K562 (cell line): ENCODE data around the gene TIMM22. TPM values are rescaled to one million over a fixed set of nuclear protein-coding genes. Genes with fewer than 3 reads are reported as not detected.

ENCODE experiments used
- ATAC-seq: fragments of 200-7000 bp; cut with Tn5 transposase; 3 replicates; pipeline ENCODE4 v1.9.1; 2020; ENCODE audit warnings: moderate library complexity
- BruUV-seq: library from RNA; stranded (reverse); fragments of 400-500 nt; replicated peaks from 2 replicates; lab custom pipeline; 2021; lab: Mats Ljungman, UMichigan
- CTCF ChIA-PET: fragments of 300-600 bp; formaldehyde crosslinking; extraction: SDS; loops from one replicate; lab custom pipeline; 2021; ENCODE audit warnings: low intra/inter-chr PET ratio; lab: Yijun Ruan, JAX
- POLR2A ChIA-PET: fragments of 300-600, 350-650 bp; sonication (Branson Sonifier 250); formaldehyde crosslinking; extraction: SDS; loops from one replicate; lab custom pipeline; 2021; ENCODE audit warnings: antibody characterized with exemption, inconsistent platforms; lab: Yijun Ruan, JAX
- DNase-seq, 4 experiments: peaks; one replicate each; pipeline versions ENCODE4 v3.0.0 to v3.0.0-alpha.2; 2011 to 2018; ENCODE audit warnings: low spot score in 3 of 4, mixed read lengths in 3 of 4; ENCODE audit errors: extremely low read depth in 1 of 4
- FAIRE-seq: peaks from 2 replicates; lab custom pipeline; 2011; peaks lifted over from hg19 to GRCh38; lab: Jason Lieb, UNC
- H2AFZ ChIP-seq: 2 replicates; pipeline ENCODE4 v1.6.0; 2011; ENCODE audit warnings: low read depth, low read length, control low read depth, inconsistent platforms
- H3K27ac ChIP-seq: fragments of 200-600 bp; 3 replicates; pipeline ENCODE4 v1.8.0; 2011; ENCODE audit warnings: low read depth, mild to moderate bottlenecking, control low read depth, inconsistent platforms, low read length, moderate library complexity, mixed read lengths; ENCODE audit errors: extremely low read depth
- H3K27me3 ChIP-seq, 2 experiments: fragments of 300-600 bp in 1 of 2; 2 replicates in 1 of 2; 3 replicates in 1 of 2; pipeline versions ENCODE4 v1.6.0 to v1.8.0; 2011; ENCODE audit warnings: inconsistent platforms in 2 of 2, low read length in 2 of 2, mild to moderate bottlenecking in 1 of 2, mixed read lengths in 1 of 2, moderate library complexity in 1 of 2; ENCODE audit not compliant: control insufficient read depth in 2 of 2, insufficient read depth in 2 of 2
- H3K36me3 ChIP-seq: fragments of 300-600 bp; 3 replicates; pipeline ENCODE4 v1.8.0; 2011; ENCODE audit warnings: mild to moderate bottlenecking, low read length, inconsistent platforms; ENCODE audit not compliant: control insufficient read depth, insufficient read depth
- H3K4me1 ChIP-seq, 2 experiments: fragments of 200-600 bp in 1 of 2; replicated peaks in 1 of 2; 2 replicates in 1 of 2; 3 replicates in 1 of 2; pipeline versions ENCODE4 v1.5.1 to v1.8.0; 2011; ENCODE audit warnings: inconsistent platforms in 2 of 2, low read length in 2 of 2, mild to moderate bottlenecking in 1 of 2, mixed read lengths in 1 of 2, moderate library complexity in 1 of 2; ENCODE audit not compliant: control insufficient read depth in 2 of 2, insufficient read depth in 2 of 2
- H3K4me2 ChIP-seq: 2 replicates; pipeline ENCODE4 v1.6.1; 2011; ENCODE audit warnings: low read length, control low read depth, inconsistent platforms, mixed read lengths; ENCODE audit not compliant: insufficient read depth
- H3K4me3 ChIP-seq: fragments of 200-600 bp; sonication (generic), shearing (Covaris generic); 2 replicates; pipeline ENCODE4 v1.5.1; 2016; ENCODE audit warnings: control low read depth, inconsistent platforms
- H3K79me2 ChIP-seq: fragments of 200-600 bp; 3 replicates; pipeline ENCODE4 v1.8.0; 2011; ENCODE audit warnings: low read length, inconsistent platforms; ENCODE audit not compliant: control insufficient read depth, insufficient read depth
- H3K9ac ChIP-seq, 2 experiments: 2 replicates each; pipeline versions ENCODE4 v1.6.0 to v1.6.1; 2011; ENCODE audit warnings: low read depth in 2 of 2, low read length in 2 of 2, control low read depth in 1 of 2, inconsistent platforms in 1 of 2, mild to moderate bottlenecking in 1 of 2, mixed read lengths in 1 of 2; ENCODE audit not compliant: insufficient read depth in 1 of 2
- H3K9me1 ChIP-seq: one replicate; pipeline ENCODE4 v1.6.0; 2011; ENCODE audit warnings: inconsistent platforms, mild to moderate bottlenecking, low read length, moderate library complexity; ENCODE audit not compliant: control insufficient read depth, insufficient read depth
- H3K9me3 ChIP-seq: replicated peaks from 2 replicates; pipeline ENCODE4 v1.5.1; 2011; ENCODE audit warnings: low read depth, low read length, inconsistent platforms; ENCODE audit not compliant: control insufficient read depth, insufficient read depth
- H4K20me1 ChIP-seq: replicated peaks from 2 replicates; pipeline ENCODE4 v1.6.1; 2011; ENCODE audit warnings: low read length, inconsistent platforms, mixed read lengths; ENCODE audit not compliant: control insufficient read depth, insufficient read depth
- E2F4 ChIP-seq: sonication (generic); formaldehyde crosslinking; IDR thresholded peaks from 2 replicates; pipeline ENCODE4 v1.8.0; 2022; ENCODE audit warnings: mild to moderate bottlenecking, low read depth, missing genetic modification reagents
- KLF6 ChIP-seq: fragments of 250-450 bp; sonication (Bioruptor Pico); IDR thresholded peaks from 2 replicates; pipeline ENCODE4 v1.4.0; 2020; ENCODE audit warnings: mild to moderate bottlenecking, moderate library complexity, borderline replicate concordance
- RFX5 ChIP-seq: IDR thresholded peaks from 2 replicates; pipeline ENCODE4 v1.6.1; 2011; ENCODE audit warnings: low read depth, mild to moderate bottlenecking, improper control_type of control experiment, low read length
- UBTF ChIP-seq, 2 experiments: IDR thresholded peaks; 2 replicates each; pipeline ENCODE4 v1.6.1; 2012; ENCODE audit warnings: improper control_type of control experiment in 2 of 2, low read depth in 2 of 2, low read length in 2 of 2, borderline replicate concordance in 1 of 2
- WGBS: fragments of 100-300 bp; shearing (Covaris generic); methylation state at CpG from one replicate; pipeline ENCODE4 v1.1.6; 2016; ENCODE audit warnings: low coverage, mixed read lengths; ENCODE audit not compliant: insufficient coverage; ENCODE audit errors: missing lambda C conversion rate; 5-methylcytosine and 5-hydroxymethylcytosine counted together
- in situ Hi-C: fragments of 300-500 bp; cut with MboI; formaldehyde crosslinking; loops from 4 replicates; pipeline ENCODE4 v1.15.0; 2018; ENCODE audit warnings: inconsistent platforms, mixed read lengths
- intact Hi-C: fragments of 100-400 bp; cut with micrococcal nuclease; formaldehyde crosslinking; loops from 2 replicates; pipeline ENCODE4 v1.14.2; 2022
- polyA plus RNA-seq, 8 experiments: library from polyadenylated mRNA; depleted of rRNA in 4 of 8; stranded (reverse) in 5 of 8; unstranded in 3 of 8; fragments of >200 nt; fragmentation: Nextera tagmentation in 2 of 8; fragmentation: Illumina TruSeq in 1 of 8; extraction: Ambion mirVana in 2 of 8; extraction: Trizol in 1 of 8; gene quantifications; 2 replicates each; pipeline versions ENCODE4 v1.2.1 to v1.2.3, GENCODE V29; 2011 to 2014; ENCODE audit warnings: inconsistent platforms in 1 of 8, missing spikeins in 1 of 8
- total RNA-seq, 7 experiments: library from RNA; depleted of rRNA in 6 of 7; stranded (reverse); fragments of >200 nt in 6 of 7; fragmentation: Illumina TruSeq in 2 of 7; extraction: Trizol in 2 of 7; gene quantifications; 2 replicates each; pipeline versions ENCODE4 v1.2.1 to v1.2.3, GENCODE V29; 2011 to 2021; ENCODE audit warnings: low replicate concordance in 1 of 7

TIMM22 gene
- total and polyA plus RNA-seq, 9 of the 15 experiments (the other 6 are each of a cell fraction or from before 2014, with no cell fraction given): 5.9 to 14.1 (median 10.3) TPM

GRCh38 chr17:1047879-1048470 lies 51.0 kb downstream of the TIMM22 start:
- FAIRE-seq (no peak), DNase-seq (no peak)
- CTCF ChIA-PET: no interaction called here

More at GRCh38 chr17:1047879-1048470, 51.0 kb downstream of the TIMM22 start:
- peaks cover 0 to 10% of the 10 kb centered on the region in 2 experiments; a peak in 2 of 5 replicates for H3K4me1 ChIP-seq
- H3K36me3 ChIP-seq: no peaks in the 10 kb centered on the region
- no peak for ATAC-seq
- peaks cover 11 to 60% of the 10 kb centered on the region in 2 experiments; a peak in 4 of 5 replicates for H3K27me3 ChIP-seq
- TF ChIP-seq KLF6 (no peak), E2F4 (CRISPR knock-in tag) (no peak), UBTF (IDR thresholded peaks at IDR 0.05; ENCODE audit: borderline replicate concordance in 1 of 2, low read depth in 2 of 2, low read length in 2 of 2) (no peak), RFX5 (no peak)
- H2AFZ ChIP-seq: no peak overlapping the region
- no peaks in the 10 kb centered on the region for H3K9me1 ChIP-seq
- in situ Hi-C loops (no loop called here), intact Hi-C loops (no loop called here)
- no peak overlapping the region for H3K9ac ChIP-seq
- H3K79me2 ChIP-seq: no peaks in the 10 kb centered on the region
- no peaks in the 10 kb centered on the region for H4K20me1 ChIP-seq
- POLR2A ChIA-PET: interaction anchor here (0.7 kb wide), 1 partner anchor 34 kb away, joined by 3 read pairs; no protein-coding TSS in a partner anchor
- H3K4me2 ChIP-seq: no peak overlapping the region
- H3K27ac ChIP-seq: no peak overlapping the region
- no peaks in the 10 kb centered on the region for H3K9me3 ChIP-seq
- 2% methylated on average over 14 of the region's 20 CpGs for WGBS
- no TSS peak for BruUV-seq
- H3K4me3 ChIP-seq: no peak overlapping the region
